GM12878 (cell line): ENCODE measurements around the gene BLTP1. TPM values are rescaled to one million over a fixed set of nuclear protein-coding genes. Genes with fewer than 3 reads are reported as not detected.

Experiments
- ATAC-seq: fragments of 200-7000 bp; cut with Tn5 transposase; 3 replicates; pipeline ENCODE4 v1.9.1; 2020; ENCODE audit warnings: mild to moderate bottlenecking, moderate library complexity
- BruUV-seq: library from RNA; stranded (reverse); fragments of 400-500 nt; replicated peaks from 2 replicates; lab custom pipeline; 2021; lab: Mats Ljungman, UMichigan
- CTCF ChIA-PET: fragments of 300-600 bp; sonication (Branson Sonifier 250); formaldehyde crosslinking; extraction: SDS; loops from one replicate; lab custom pipeline; 2021; ENCODE audit warnings: inconsistent platforms; lab: Yijun Ruan, JAX
- POLR2A ChIA-PET: fragments of 350-600 bp; formaldehyde crosslinking; extraction: SDS; loops from one replicate; lab custom pipeline; 2021; ENCODE audit warnings: inconsistent platforms; lab: Charles Lee
- RAD21 ChIA-PET: fragments of 300-600 bp; sonication (Branson Sonifier 250); formaldehyde crosslinking; loops from one replicate; lab custom pipeline; 2023; ENCODE audit warnings: antibody characterized with exemption; ENCODE audit not compliant: unreplicated experiment; lab: Charles Lee
- SMC1A ChIA-PET: fragments of 300-600 bp; sonication (Branson Sonifier 250); formaldehyde crosslinking; loops from one replicate; lab custom pipeline; 2023; ENCODE audit not compliant: unreplicated experiment, uncharacterized antibody; lab: Charles Lee
- DNase-seq: peaks from one replicate; pipeline ENCODE4 v3.0.0-alpha.2; 2011; ENCODE audit warnings: low read depth, low spot score
- FAIRE-seq: peaks from 3 replicates; lab custom pipeline; 2011; peaks lifted over from hg19 to GRCh38; lab: Jason Lieb, UNC
- H2AFZ ChIP-seq: 2 replicates; pipeline ENCODE4 v1.6.0; 2011; ENCODE audit warnings: low read depth, low read length, control low read depth; ENCODE audit not compliant: control insufficient read depth
- H3K27ac ChIP-seq: 2 replicates; pipeline ENCODE4 v1.5.1; 2011; ENCODE audit warnings: control low read depth; ENCODE audit not compliant: control insufficient read depth, insufficient read depth
- H3K27me3 ChIP-seq, 2 experiments: replicated peaks in 1 of 2; 2 replicates each; pipeline versions ENCODE4 v1.6.0 to v1.6.1; 2011; ENCODE audit warnings: low read length in 1 of 2; ENCODE audit not compliant: control insufficient read depth in 2 of 2, insufficient read depth in 2 of 2
- H3K36me3 ChIP-seq, 2 experiments: 2 replicates each; pipeline ENCODE4 v1.5.1; 2011; ENCODE audit warnings: low read length in 1 of 2; ENCODE audit not compliant: control insufficient read depth in 2 of 2, insufficient read depth in 2 of 2
- H3K4me1 ChIP-seq: 2 replicates; pipeline ENCODE4 v1.6.1; 2011; ENCODE audit warnings: mild to moderate bottlenecking, low read length, moderate library complexity, mixed read lengths; ENCODE audit not compliant: control insufficient read depth, insufficient read depth
- H3K4me2 ChIP-seq: 2 replicates; pipeline ENCODE4 v1.6.0; 2011; ENCODE audit warnings: control low read depth; ENCODE audit not compliant: control insufficient read depth, insufficient read depth
- H3K4me3 ChIP-seq: fragments of 200-600 bp; sonication (generic); 2 replicates; pipeline ENCODE4 v1.5.1; 2016
- H3K79me2 ChIP-seq: 2 replicates; pipeline ENCODE4 v1.6.0; 2011; ENCODE audit warnings: low read length; ENCODE audit not compliant: control insufficient read depth, insufficient read depth
- H3K9ac ChIP-seq: 2 replicates; pipeline ENCODE4 v1.8.0; 2011; ENCODE audit warnings: low read length, control low read depth, mixed read lengths; ENCODE audit not compliant: control insufficient read depth, insufficient read depth
- H3K9me3 ChIP-seq: replicated peaks from 3 replicates; pipeline ENCODE4 v1.5.1; 2011; ENCODE audit warnings: mild to moderate bottlenecking, low read length; ENCODE audit not compliant: control insufficient read depth, insufficient read depth
- H4K20me1 ChIP-seq: 2 replicates; pipeline ENCODE4 v1.6.0; 2011; ENCODE audit not compliant: control insufficient read depth, insufficient read depth
- ATF3 ChIP-seq: IDR thresholded peaks from 2 replicates; pipeline ENCODE4 v1.6.1; 2011; ENCODE audit warnings: low read depth, mild to moderate bottlenecking, low read length, moderate library complexity, borderline replicate concordance; ENCODE audit errors: extremely low read depth
- ATF7 ChIP-seq: fragments of 450-650 bp; IDR thresholded peaks from 2 replicates; pipeline ENCODE4 v1.6.1; 2016; ENCODE audit warnings: low read depth, mild to moderate bottlenecking
- BHLHE40 ChIP-seq, 2 experiments: fragments of 450-650 bp in 1 of 2; IDR thresholded peaks; 2 replicates each; pipeline ENCODE4 v1.6.1; 2011 to 2017; ENCODE audit warnings: low read depth in 2 of 2, borderline replicate concordance in 1 of 2, improper control_type of control experiment in 1 of 2, low read length in 1 of 2, mild to moderate bottlenecking in 1 of 2
- CTCF ChIP-seq, 3 experiments: IDR thresholded peaks in 2 of 3; conservative IDR thresholded peaks in 1 of 3; 2 replicates each; pipeline ENCODE4 v1.5.1; 2011; ENCODE audit warnings: low read depth in 3 of 3, low read length in 3 of 3, mild to moderate bottlenecking in 3 of 3, control low read depth in 2 of 3, moderate library complexity in 2 of 3, inconsistent platforms in 1 of 3, mixed read lengths in 1 of 3; ENCODE audit not compliant: control insufficient read depth in 2 of 3, insufficient read depth in 1 of 3; ENCODE audit errors: extremely low read depth in 1 of 3
- DPF2 ChIP-seq: fragments of 450-650 bp; IDR thresholded peaks from 2 replicates; pipeline ENCODE4 v1.6.1; 2017; ENCODE audit warnings: mild to moderate bottlenecking
- EGR1 ChIP-seq, 2 experiments: IDR thresholded peaks; 1 replicate in 1 of 2; 2 replicates in 1 of 2; pipeline ENCODE4 v1.6.1; 2011 to 2012; ENCODE audit warnings: low read depth in 2 of 2, low read length in 2 of 2, borderline replicate concordance in 1 of 2, mild to moderate bottlenecking in 1 of 2, moderate library complexity in 1 of 2
- HDAC6 ChIP-seq: fragments of 200-600 bp; sonication (generic); IDR thresholded peaks from one replicate; pipeline ENCODE4 v1.8.0; 2017; ENCODE audit warnings: antibody characterized with exemption; ENCODE audit not compliant: unreplicated experiment
- MXI1 ChIP-seq: fragments of 150-350 bp; IDR thresholded peaks from 2 replicates; pipeline ENCODE4 v1.6.1; 2011; ENCODE audit warnings: low read depth, mild to moderate bottlenecking, inconsistent platforms, low read length, improper control_type of control experiment
- RELA ChIP-seq: fragments of 450-650 bp; IDR thresholded peaks from 2 replicates; pipeline ENCODE4 v1.8.0; 2014; ENCODE audit warnings: borderline replicate concordance; ENCODE audit not compliant: partially characterized antibody
- SIN3A ChIP-seq: IDR thresholded peaks from 2 replicates; pipeline ENCODE4 v1.6.1; 2012; ENCODE audit warnings: low read depth, low read length, improper control_type of control experiment
- USF2 ChIP-seq: IDR thresholded peaks from 2 replicates; pipeline ENCODE4 v1.6.1; 2011; ENCODE audit warnings: low read depth, low read length, improper control_type of control experiment, borderline replicate concordance
- WRNIP1 ChIP-seq: IDR thresholded peaks from 2 replicates; pipeline ENCODE4 v1.6.1; 2011; ENCODE audit warnings: low read depth, low read length, improper control_type of control experiment, borderline replicate concordance
- WGBS: methylation state at CpG from one replicate; pipeline ENCODE4 v1.1.6; 2016; ENCODE audit warnings: low lambda C conversion rate; ENCODE audit not compliant: insufficient replicate concordance, insufficient coverage; ENCODE audit errors: missing lambda C conversion rate; 5-methylcytosine and 5-hydroxymethylcytosine counted together
- in situ Hi-C: fragments of 300-500 bp; cut with MboI; formaldehyde crosslinking; loops from 9 replicates; pipeline ENCODE4 v1.14.3; 2018; ENCODE audit warnings: mixed read lengths
- intact Hi-C: fragments of 100-400 bp; cut with micrococcal nuclease; formaldehyde crosslinking; loops from one replicate; pipeline ENCODE4 v1.14.2; 2022; ENCODE audit not compliant: unreplicated experiment
- polyA plus RNA-seq, 11 experiments: library from polyadenylated mRNA; depleted of rRNA in 4 of 11; unstranded in 6 of 11; stranded (reverse) in 5 of 11; fragments of >200 nt; fragmentation: Nextera tagmentation in 4 of 11; fragmentation: Illumina TruSeq in 1 of 11; extraction: Ambion mirVana in 4 of 11; extraction: Trizol in 1 of 11; gene quantifications; 1 replicate in 1 of 11; 2 replicates in 10 of 11; pipeline versions ENCODE4 v1.2.1 to v1.2.3, GENCODE V29; 2011 to 2016; ENCODE audit warnings: inconsistent platforms in 2 of 11, missing spikeins in 2 of 11, low read depth in 1 of 11
- total RNA-seq, 4 experiments: library from RNA; depleted of rRNA in 3 of 4; stranded (reverse); fragments of >200 nt in 3 of 4; fragmentation: Illumina TruSeq in 1 of 4; extraction: Trizol in 1 of 4; gene quantifications; 2 replicates each; pipeline versions ENCODE4 v1.2.1 to v1.2.3, GENCODE V29; 2013 to 2021

Gene BLTP1
- total and polyA plus RNA-seq, 10 of the 15 experiments (the other 5 are each of a cell fraction or from before 2014, with no cell fraction given) = 3.4 to 38.1 (median 16.3) TPM

GRCh38 chr4:122117743-122118142 is 34.4 kb upstream of the BLTP1 start:
- H4K20me1 ChIP-seq = no peaks in the 10 kb centered on the region
- H3K36me3 ChIP-seq = no peaks in the 10 kb centered on the region
- no peak overlapping the region for H3K27ac ChIP-seq
- H2AFZ ChIP-seq = no peak overlapping the region
- no peaks in the 10 kb centered on the region; the same call in 2 of the 3 replicates for H3K9me3 ChIP-seq
- H3K4me1 ChIP-seq = no peaks in the 10 kb centered on the region
- no peaks in the 10 kb centered on the region for H3K27me3 ChIP-seq
- no peak overlapping the region for H3K9ac ChIP-seq
- BruUV-seq = no TSS peak
- ATAC-seq (no peak), DNase-seq (no peak), FAIRE-seq (no peak)
- in situ Hi-C loops (no loop called here), intact Hi-C loops (no loop called here)
- ChIA-PET POLR2A (no interaction called here), CTCF (interaction anchor here (1.1 kb wide), 1 partner anchor 13 kb away, joined by 5 read pairs; no protein-coding TSS in a partner anchor), SMC1A (no interaction called here), RAD21 (no interaction called here)
- TF ChIP-seq ATF3 (no peak), ATF7 (no peak), SIN3A (no peak), EGR1 (IDR thresholded peaks at IDR 0.05; ENCODE audit: borderline replicate concordance in 1 of 2, low read depth in 2 of 2, low read length in 2 of 2) (no peak), WRNIP1 (no peak), USF2 (no peak), CTCF (IDR thresholded peaks at IDR 0.05 in 2 of 3, conservative IDR thresholded peaks at IDR 0.05 in 1 of 3; ENCODE audit: control insufficient read depth in 2 of 3, extremely low read depth in 1 of 3, insufficient read depth in 1 of 3, low read depth in 3 of 3, low read length in 3 of 3) (no peak), DPF2 (no peak), RELA (no peak), BHLHE40 (IDR thresholded peaks at IDR 0.05; ENCODE audit: borderline replicate concordance in 1 of 2, low read depth in 2 of 2, low read length in 1 of 2) (no peak), MXI1 (no peak), HDAC6 (no peak)
- 30% methylated on average over 1 of the region's 1 CpG for WGBS
- H3K79me2 ChIP-seq = no peaks in the 10 kb centered on the region
- no peak overlapping the region for H3K4me3 ChIP-seq
- no peak overlapping the region for H3K4me2 ChIP-seq
